GM18909 (cell line): ENCODE results near the gene ALDH3B2.
"Not testable (repeated sequence)": the region's sequence is repeated elsewhere in the genome, so short reads cannot be mapped to it uniquely, and the experiment has no call there.

Experiments used
- ATAC-seq: cut with Tn5 transposase; IDR thresholded peaks from one replicate; pipeline ENCODE4 v1.9.1; 2021; ENCODE audit warnings: mild to moderate bottlenecking; ENCODE audit not compliant: unreplicated experiment, poor library complexity

ALDH3B2 gene

GRCh38 chr11:67645521-67646461, 28.6 kb downstream of the ALDH3B2 start:
- ATAC-seq, result no peak

GRCh38 chr11:67644472-67645418, 29.7 kb downstream of the ALDH3B2 start:
- ATAC-seq, result no peak

- ATAC-seq, result no peak
Observed at GRCh38 chr11:67644042-67644441, 30.4 kb downstream of the ALDH3B2 start.

- no peak for ATAC-seq
Observed at GRCh38 chr11:67642173-67643120, 32.0 kb downstream of the ALDH3B2 start.

- ATAC-seq, result no peak
Observed at GRCh38 chr11:67641338-67642172, 32.9 kb downstream of the ALDH3B2 start.

- no peak for ATAC-seq
Observed at GRCh38 chr11:67640758-67641337, 33.6 kb downstream of the ALDH3B2 start.

- ATAC-seq, result no peak
Observed at GRCh38 chr11:67640021-67640757, 34.2 kb downstream of the ALDH3B2 start.

GRCh38 chr11:67639438-67639859, 35.0 kb downstream of the ALDH3B2 start, which contains the start of gene TBX10:
Gene TBX10 (minus strand): TSS chr11:67639763. CDS start chr11:67639472, 291 bp downstream.
- no peak for ATAC-seq

- no peak for ATAC-seq
Observed at GRCh38 chr11:67638535-67639437, 35.6 kb downstream of the ALDH3B2 start.

- not testable (repeated sequence) for ATAC-seq
Observed at GRCh38 chr11:67637441-67637840, 37.0 kb downstream of the ALDH3B2 start.

GRCh38 chr11:67636962-67637361, 37.5 kb downstream of the ALDH3B2 start:
- ATAC-seq, result no peak

- no peak for ATAC-seq
Observed at GRCh38 chr11:67635231-67635521, 39.2 kb downstream of the ALDH3B2 start.

GRCh38 chr11:67634366-67635230, 39.8 kb downstream of the ALDH3B2 start:
- ATAC-seq, result no peak

GRCh38 chr11:67633758-67634365, 40.6 kb downstream of the ALDH3B2 start:
- ATAC-seq, result no peak

GRCh38 chr11:67632982-67633755, 41.3 kb downstream of the ALDH3B2 start:
- no peak for ATAC-seq
